ENCODE results near the gene KIAA0753.

DNA sequence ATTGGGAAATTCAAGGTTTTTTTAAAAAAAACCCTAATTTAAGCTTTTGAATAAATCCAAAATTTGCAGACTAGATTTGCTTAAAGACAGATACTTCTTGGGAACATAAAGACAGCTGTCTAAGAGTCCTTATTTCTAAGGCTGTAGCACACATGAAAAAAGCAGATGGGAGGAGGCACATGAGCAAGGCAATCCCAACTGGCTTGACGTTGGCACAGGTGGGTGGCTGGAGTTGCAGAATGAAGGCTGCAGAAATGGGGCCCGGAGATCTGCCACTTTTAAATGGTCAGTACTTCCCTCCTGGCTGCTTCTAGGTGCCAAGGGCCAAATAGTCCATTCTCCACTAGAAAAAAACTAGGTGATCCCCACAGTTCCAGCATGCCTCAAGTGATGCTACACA is 4.4 kb downstream of the KIAA0753 start:
- TF ChIP-seq, protein P1, sequence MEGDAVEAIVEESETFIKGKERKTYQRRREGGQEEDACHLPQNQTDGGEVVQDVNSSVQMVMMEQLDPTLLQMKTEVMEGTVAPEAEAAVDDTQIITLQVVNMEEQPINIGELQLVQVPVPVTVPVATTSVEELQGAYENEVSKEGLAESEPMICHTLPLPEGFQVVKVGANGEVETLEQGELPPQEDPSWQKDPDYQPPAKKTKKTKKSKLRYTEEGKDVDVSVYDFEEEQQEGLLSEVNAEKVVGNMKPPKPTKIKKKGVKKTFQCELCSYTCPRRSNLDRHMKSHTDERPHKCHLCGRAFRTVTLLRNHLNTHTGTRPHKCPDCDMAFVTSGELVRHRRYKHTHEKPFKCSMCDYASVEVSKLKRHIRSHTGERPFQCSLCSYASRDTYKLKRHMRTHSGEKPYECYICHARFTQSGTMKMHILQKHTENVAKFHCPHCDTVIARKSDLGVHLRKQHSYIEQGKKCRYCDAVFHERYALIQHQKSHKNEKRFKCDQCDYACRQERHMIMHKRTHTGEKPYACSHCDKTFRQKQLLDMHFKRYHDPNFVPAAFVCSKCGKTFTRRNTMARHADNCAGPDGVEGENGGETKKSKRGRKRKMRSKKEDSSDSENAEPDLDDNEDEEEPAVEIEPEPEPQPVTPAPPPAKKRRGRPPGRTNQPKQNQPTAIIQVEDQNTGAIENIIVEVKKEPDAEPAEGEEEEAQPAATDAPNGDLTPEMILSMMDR (IDR thresholded peaks at IDR 0.05; ENCODE audit: insufficient read depth, low read length, poor library complexity, severe bottlenecking), result no peak
- no peak for TF ChIP-seq EZH2phosphoT487 (conservative IDR thresholded peaks at IDR 0.05; ENCODE audit: low read length)
